Gastroesophageal sphincter (tissue), 4 donors: Measurements from ENCODE around the gene SPARCL1. TPM values are rescaled to one million over a fixed set of nuclear protein-coding genes. Genes with fewer than 3 reads are reported as not detected.

Source experiments
- ATAC-seq: fragments of 150-250 bp; one replicate; pipeline ENCODE4 v1.9.1; 2016; ENCODE audit warnings: mild to moderate bottlenecking, moderate library complexity
- H3K27ac ChIP-seq, 4 donors: fragments of 200-600 bp; sonication (generic) in 3 of 4; 1 replicate in 3 of 4; 2 replicates in 1 of 4; pipeline ENCODE4 v1.5.1; 2016 to 2019
- H3K27me3 ChIP-seq: fragments of 200-600 bp; sonication (generic); one replicate; pipeline ENCODE4 v1.5.1; 2019
- H3K36me3 ChIP-seq, 2 donors: fragments of 200-600 bp; sonication (generic); one replicate each; pipeline ENCODE4 v1.5.1; 2019; ENCODE audit warnings: control low read depth in 1 of 2
- H3K4me1 ChIP-seq, 3 donors: fragments of 200-600 bp; sonication (generic); 1 replicate in 2 of 3; 2 replicates in 1 of 3; pipeline ENCODE4 v1.5.1; 2016 to 2019; ENCODE audit warnings: control low read depth in 2 of 3
- H3K4me3 ChIP-seq, 2 donors: fragments of 200-600 bp; sonication (generic); one replicate each; pipeline ENCODE4 v1.5.1; 2019; ENCODE audit warnings: mild to moderate bottlenecking in 1 of 2, moderate library complexity in 1 of 2
- H3K9me3 ChIP-seq, 3 donors: fragments of 200-600 bp; sonication (generic); one replicate each; pipeline ENCODE4 v1.5.1; 2017 to 2019; ENCODE audit warnings: control low read depth in 2 of 3
- CTCF ChIP-seq, 4 experiments: fragments of 200-600 bp in 2 of 4; fragments of 450-650 bp in 2 of 4; sonication (generic) in 1 of 4; IDR thresholded peaks; one replicate each; pipeline ENCODE4 v1.5.1; 2017 to 2019; ENCODE audit warnings: antibody characterized with exemption in 4 of 4, mild to moderate bottlenecking in 2 of 4, moderate library complexity in 2 of 4
- EP300 ChIP-seq: sonication (generic); formaldehyde crosslinking; IDR thresholded peaks from one replicate; pipeline ENCODE4 v1.6.1; 2017; ENCODE audit warnings: antibody characterized with exemption, mild to moderate bottlenecking
- POLR2A ChIP-seq, 2 donors: fragments of 450-650 bp; IDR thresholded peaks; one replicate each; pipeline ENCODE4 v1.6.1; 2017; ENCODE audit warnings: antibody characterized with exemption in 2 of 2, mild to moderate bottlenecking in 2 of 2, moderate library complexity in 1 of 2
- POLR2AphosphoS5 ChIP-seq: sonication (generic); formaldehyde crosslinking; IDR thresholded peaks from one replicate; pipeline ENCODE4 v1.6.1; 2017; ENCODE audit warnings: antibody characterized with exemption
- WGBS, 2 donors: methylation state at CpG; one replicate each; pipeline ENCODE4 v1.1.5; 2018; ENCODE audit warnings: low coverage in 1 of 2; 5-methylcytosine and 5-hydroxymethylcytosine counted together
- total RNA-seq, 4 donors: library from RNA; depleted of rRNA; stranded (reverse); fragments of >200 nt; gene quantifications; one replicate each; pipeline ENCODE4 v1.1.0, GENCODE V29; 2016

SPARCL1 gene
- total RNA-seq, 4 donors from 2014 or later: 1,558 to 2,335 (median 1,828) TPM

GRCh38 chr4:87570290-87570805, 41.2 kb upstream of the SPARCL1 start:
- Histone ChIP-seq H3K36me3 (no peaks in the 10 kb centered on the region), H3K9me3 (no peaks in the 10 kb centered on the region), H3K4me1 (peaks cover 0 to 8% (median 0%) of the 10 kb centered on the region in 3 donors), H3K27ac (no peak overlapping the region), H3K27me3 (no peaks in the 10 kb centered on the region), H3K4me3 (no peak overlapping the region)
- 79 to 100% methylated on average over 2 to 5 of the region's 5 CpGs for WGBS, 2 donors
- no peak for TF ChIP-seq POLR2AphosphoS5
- no peak for TF ChIP-seq EP300
- TF ChIP-seq CTCF (IDR thresholded peaks at IDR 0.05): no peak
- TF ChIP-seq POLR2A (IDR thresholded peaks at IDR 0.05): no peak
- ATAC-seq: no peak

GRCh38 chr4:87567191-87567590, 38.0 kb upstream of the SPARCL1 start:
- H3K9me3 ChIP-seq: no peaks in the 10 kb centered on the region
- H3K4me1 ChIP-seq: peaks cover 0 to 8% (median 0%) of the 10 kb centered on the region in 3 donors
- ATAC-seq: no peak
- no peaks in the 10 kb centered on the region for H3K27me3 ChIP-seq
- H3K4me3 ChIP-seq: no peak overlapping the region
- no peaks in the 10 kb centered on the region for H3K36me3 ChIP-seq
- no peak overlapping the region for H3K27ac ChIP-seq
- TF ChIP-seq POLR2A (IDR thresholded peaks at IDR 0.05) (no peak), POLR2AphosphoS5 (no peak), EP300 (no peak), CTCF (IDR thresholded peaks at IDR 0.05) (no peak)
- WGBS, 2 donors: 51 to 69% methylated on average over 2 of the region's 2 CpGs

GRCh38 chr4:87566276-87566675, 37.1 kb upstream of the SPARCL1 start:
- Histone ChIP-seq H3K27me3 (no peaks in the 10 kb centered on the region), H3K4me1 (peaks cover 0 to 8% (median 0%) of the 10 kb centered on the region in 3 donors), H3K9me3 (no peaks in the 10 kb centered on the region), H3K27ac (no peak overlapping the region), H3K4me3 (no peak overlapping the region), H3K36me3 (no peaks in the 10 kb centered on the region)
- TF ChIP-seq POLR2AphosphoS5 (no peak), EP300 (no peak), POLR2A (IDR thresholded peaks at IDR 0.05) (no peak), CTCF (IDR thresholded peaks at IDR 0.05) (no peak)
- WGBS, 2 donors: 58 to 64% methylated on average over 2 of the region's 2 CpGs
- no peak for ATAC-seq

GRCh38 chr4:87565746-87566145, 36.6 kb upstream of the SPARCL1 start:
- Histone ChIP-seq H3K4me1 (peaks cover 0 to 8% (median 0%) of the 10 kb centered on the region in 3 donors), H3K9me3 (no peaks in the 10 kb centered on the region), H3K27ac (no peak overlapping the region), H3K27me3 (no peaks in the 10 kb centered on the region), H3K36me3 (no peaks in the 10 kb centered on the region), H3K4me3 (no peak overlapping the region)
- ATAC-seq: no peak
- TF ChIP-seq POLR2AphosphoS5: no peak
- TF ChIP-seq EP300: no peak
- TF ChIP-seq POLR2A (IDR thresholded peaks at IDR 0.05): no peak
- TF ChIP-seq CTCF (IDR thresholded peaks at IDR 0.05): no peak
- 87 to 100% methylated on average over 1 to 4 of the region's 4 CpGs for WGBS, 2 donors

- Histone ChIP-seq H3K36me3 (no peaks in the 10 kb centered on the region), H3K27ac (no peak overlapping the region), H3K27me3 (no peaks in the 10 kb centered on the region), H3K9me3 (no peaks in the 10 kb centered on the region), H3K4me1 (peaks cover 0 to 3% (median 0%) of the 10 kb centered on the region in 3 donors), H3K4me3 (no peak overlapping the region)
- 100% methylated on average over 2 of the region's 2 CpGs for WGBS, 2 donors
- ATAC-seq: no peak
- TF ChIP-seq EP300 (no peak), POLR2AphosphoS5 (no peak), CTCF (IDR thresholded peaks at IDR 0.05) (no peak), POLR2A (IDR thresholded peaks at IDR 0.05) (no peak)
These were observed 31.6 kb upstream of the SPARCL1 start for GRCh38 chr4:87560802-87561201.
